OCI-LY7 (cell line): ENCODE measurements around the gene TCP10L. TPM values are rescaled to one million over a fixed set of nuclear protein-coding genes. Genes with fewer than 3 reads are reported as not detected.

Experiments
- small RNA-seq: library from RNA; depleted of rRNA; stranded (forward); fragments of <200 nt; gene quantifications from one replicate; pipeline ENCODE3, GENCODE V24; 2014
- total RNA-seq, 2 experiments: library from RNA; depleted of rRNA in 1 of 2; stranded (reverse); fragments of >200 nt in 1 of 2; shearing (Covaris generic) in 1 of 2; gene quantifications; 2 replicates each; pipeline ENCODE4 v1.2.3, GENCODE V29; 2014 to 2022

TCP10L gene
- total RNA-seq, 2 experiments from 2014 or later = 0.63 to 3.9 TPM

Small RNAs within 50 kb of the gene (small RNA-seq; reads per million reads assigned to genes)
- gene RF00438 = not detected
- gene RNA5SP490 = 0.89 reads per million, percentile 41 among the genes with 10 or more reads in this experiment

Other genes with a start within 250 kb of the TCP10L start
- gene URB1, start 192.5 kb downstream of the TCP10L start, total RNA-seq (2014; rRNA removed; shearing (Covaris generic)) = 19.4 and 20.8 TPM in 2 replicates
- 23.4 and 25.4 TPM in 2 replicates for gene URB1, start 192.5 kb downstream of the TCP10L start, total RNA-seq (2022)
- not detected in 2 replicates for gene EVA1C, start 172.8 kb downstream of the TCP10L start, total RNA-seq (2014; rRNA removed; shearing (Covaris generic))
- gene EVA1C, start 172.8 kb downstream of the TCP10L start, total RNA-seq (2022) = not detected in 2 replicates
- gene CFAP298, start 26.9 kb upstream of the TCP10L start, total RNA-seq (2014; rRNA removed; shearing (Covaris generic)) = 43.6 and 56.0 TPM in 2 replicates
- gene CFAP298, start 26.9 kb upstream of the TCP10L start, total RNA-seq (2022) = 49.4 and 64.2 TPM in 2 replicates
- 3.0 and 3.8 TPM in 2 replicates for gene SYNJ1, start 142.5 kb upstream of the TCP10L start, total RNA-seq (2014; rRNA removed; shearing (Covaris generic))
- 8.0 and 9.9 TPM in 2 replicates for gene SYNJ1, start 142.5 kb upstream of the TCP10L start, total RNA-seq (2022)
- 78.3 and 93.3 TPM in 2 replicates for gene PAXBP1, start 186.2 kb upstream of the TCP10L start, total RNA-seq (2014; rRNA removed; shearing (Covaris generic))
- 68.0 and 87.0 TPM in 2 replicates for gene PAXBP1, start 186.2 kb upstream of the TCP10L start, total RNA-seq (2022)